IgD-negative memory B cell (primary cell): ENCODE results near the gene DUS3L. TPM values are rescaled to one million over a fixed set of nuclear protein-coding genes. Genes with fewer than 3 reads are reported as not detected.

Experiments used
- H3K27ac Mint-ChIP-seq, 3 donors: one replicate each; pipeline ENCODE4 v1.8.0; 2020 to 2022; ENCODE audit warnings: mild to moderate bottlenecking in 3 of 3, mixed read lengths in 3 of 3, moderate library complexity in 1 of 3
- H3K27me3 Mint-ChIP-seq: one replicate; pipeline ENCODE4 v1.8.0; 2021; ENCODE audit warnings: mixed read lengths
- H3K36me3 Mint-ChIP-seq: one replicate; pipeline ENCODE4 v1.8.0; 2020; ENCODE audit warnings: mild to moderate bottlenecking, mixed read lengths
- H3K4me1 Mint-ChIP-seq, 3 donors: one replicate each; pipeline ENCODE4 v1.8.0; 2020 to 2022; ENCODE audit warnings: mixed read lengths in 3 of 3, mild to moderate bottlenecking in 1 of 3
- H3K4me3 Mint-ChIP-seq, 4 donors: one replicate each; pipeline ENCODE4 v1.8.0; 2020 to 2022; ENCODE audit warnings: mild to moderate bottlenecking in 4 of 4, mixed read lengths in 4 of 4, moderate library complexity in 3 of 4
- H3K9me3 Mint-ChIP-seq, 3 donors: one replicate each; pipeline ENCODE4 v1.8.0; 2020 to 2021; ENCODE audit warnings: mixed read lengths in 3 of 3, mild to moderate bottlenecking in 1 of 3
- polyA plus RNA-seq: library from polyadenylated mRNA; unstranded; fragments of 300-500 nt; fragmentation: Illumina TruSeq; gene quantifications from one replicate; pipeline ENCODE4 v1.2.3, GENCODE V29; 2021

DUS3L gene
- polyA plus RNA-seq, 1 donor from 2014 or later = 35.2 TPM

- Mint-ChIP-seq H3K4me1 (peaks cover 6 to 8% (median 8%) of the 10 kb centered on the region in 3 donors), H3K4me3 (peak overlapping the region; percentile 63 to 93 (median 76)), H3K9me3 (peaks cover 0 to 4% (median 0%) of the 10 kb centered on the region in 3 donors), H3K36me3 (no peaks in the 10 kb centered on the region), H3K27ac (peak overlapping the region; percentile 46 to 90 (median 82)), H3K27me3 (peaks cover 9% of the 10 kb centered on the region)
These were observed 35.8 kb upstream of the DUS3L start for GRCh38 chr19:5826531-5827341.

GRCh38 chr19:5825178-5825577 is 34.2 kb upstream of the DUS3L start:
- Mint-ChIP-seq H3K4me1 (peaks cover 6 to 10% (median 8%) of the 10 kb centered on the region in 3 donors), H3K9me3 (peaks cover 0 to 4% (median 3%) of the 10 kb centered on the region in 3 donors), H3K36me3 (no peaks in the 10 kb centered on the region), H3K4me3 (no peak overlapping the region), H3K27ac (peak overlapping the region in 1 of 3 donors; percentile 82), H3K27me3 (peaks cover 11% of the 10 kb centered on the region)

GRCh38 chr19:5824751-5825150 is 33.8 kb upstream of the DUS3L start:
- Mint-ChIP-seq H3K4me1 (peaks cover 6 to 8% (median 8%) of the 10 kb centered on the region in 3 donors), H3K9me3 (peaks cover 0 to 4% (median 3%) of the 10 kb centered on the region in 3 donors), H3K36me3 (no peaks in the 10 kb centered on the region), H3K4me3 (no peak overlapping the region), H3K27ac (no peak overlapping the region), H3K27me3 (peaks cover 7% of the 10 kb centered on the region)

- Mint-ChIP-seq H3K27me3 (peaks cover 7% of the 10 kb centered on the region), H3K4me3 (no peak overlapping the region), H3K9me3 (peaks cover 0 to 4% (median 3%) of the 10 kb centered on the region in 3 donors), H3K4me1 (peaks cover 6 to 9% (median 8%) of the 10 kb centered on the region in 3 donors), H3K36me3 (no peaks in the 10 kb centered on the region), H3K27ac (no peak overlapping the region)
These were observed 32.8 kb upstream of the DUS3L start for GRCh38 chr19:5823579-5824281.

- Mint-ChIP-seq H3K36me3 (no peaks in the 10 kb centered on the region), H3K27ac (no peak overlapping the region), H3K4me3 (no peak overlapping the region), H3K4me1 (peaks cover 0 to 9% (median 6%) of the 10 kb centered on the region in 3 donors), H3K27me3 (peaks cover 8% of the 10 kb centered on the region), H3K9me3 (peaks cover 0 to 4% (median 3%) of the 10 kb centered on the region in 3 donors)
These were observed 31.4 kb upstream of the DUS3L start for GRCh38 chr19:5822181-5822844.

- Mint-ChIP-seq H3K27ac (no peak overlapping the region), H3K27me3 (peaks cover 8% of the 10 kb centered on the region), H3K36me3 (no peaks in the 10 kb centered on the region), H3K4me3 (peak overlapping the region in 1 of 4 donors; percentile 39), H3K9me3 (peaks cover 0 to 3% (median 2%) of the 10 kb centered on the region in 3 donors), H3K4me1 (peaks cover 0 to 6% (median 2%) of the 10 kb centered on the region in 3 donors)
These were observed 30.7 kb upstream of the DUS3L start for GRCh38 chr19:5821521-5822180.

- no peak overlapping the region for H3K4me3 Mint-ChIP-seq
- H3K36me3 Mint-ChIP-seq = no peaks in the 10 kb centered on the region
- peaks cover 0 to 3% (median 2%) of the 10 kb centered on the region in 3 donors for H3K9me3 Mint-ChIP-seq
- H3K4me1 Mint-ChIP-seq = peaks cover 0 to 5% (median 0%) of the 10 kb centered on the region in 3 donors
- peaks cover 8% of the 10 kb centered on the region for H3K27me3 Mint-ChIP-seq
- H3K27ac Mint-ChIP-seq = no peak overlapping the region
These were observed 29.8 kb upstream of the DUS3L start for GRCh38 chr19:5820785-5821184.

- no peak overlapping the region for H3K4me3 Mint-ChIP-seq
- H3K27ac Mint-ChIP-seq = no peak overlapping the region
- H3K4me1 Mint-ChIP-seq = peaks cover 0 to 5% (median 0%) of the 10 kb centered on the region in 3 donors
- peaks cover 0 to 3% (median 2%) of the 10 kb centered on the region in 3 donors for H3K9me3 Mint-ChIP-seq
- no peaks in the 10 kb centered on the region for H3K36me3 Mint-ChIP-seq
- H3K27me3 Mint-ChIP-seq = peaks cover 8% of the 10 kb centered on the region
These were observed 27.6 kb upstream of the DUS3L start for GRCh38 chr19:5818594-5818993.

- Mint-ChIP-seq H3K27ac (no peak overlapping the region), H3K4me3 (no peak overlapping the region), H3K9me3 (peaks cover 0 to 3% (median 0%) of the 10 kb centered on the region in 3 donors), H3K36me3 (no peaks in the 10 kb centered on the region), H3K4me1 (peaks cover 0 to 4% (median 0%) of the 10 kb centered on the region in 3 donors), H3K27me3 (peaks cover 8% of the 10 kb centered on the region)
These were observed 26.3 kb upstream of the DUS3L start for GRCh38 chr19:5817218-5817617.

- Mint-ChIP-seq H3K9me3 (no peaks in the 10 kb centered on the region), H3K27me3 (peaks cover 4% of the 10 kb centered on the region), H3K4me3 (no peak overlapping the region), H3K36me3 (no peaks in the 10 kb centered on the region), H3K27ac (no peak overlapping the region), H3K4me1 (peaks cover 0 to 1% (median 0%) of the 10 kb centered on the region in 3 donors)
These were observed 23.9 kb upstream of the DUS3L start for GRCh38 chr19:5814852-5815246.

- Mint-ChIP-seq H3K27me3 (peaks cover 4% of the 10 kb centered on the region), H3K27ac (no peak overlapping the region), H3K9me3 (no peaks in the 10 kb centered on the region), H3K4me1 (no peaks in the 10 kb centered on the region), H3K36me3 (no peaks in the 10 kb centered on the region), H3K4me3 (no peak overlapping the region)
These were observed 23.3 kb upstream of the DUS3L start for GRCh38 chr19:5814123-5814851.

- Mint-ChIP-seq H3K4me3 (no peak overlapping the region), H3K27ac (no peak overlapping the region), H3K27me3 (no peaks in the 10 kb centered on the region), H3K36me3 (no peaks in the 10 kb centered on the region), H3K9me3 (no peaks in the 10 kb centered on the region), H3K4me1 (no peaks in the 10 kb centered on the region)
These were observed 20.2 kb upstream of the DUS3L start for GRCh38 chr19:5811117-5811516.

GRCh38 chr19:5809469-5809868 is 18.5 kb upstream of the DUS3L start:
- no peak overlapping the region for H3K4me3 Mint-ChIP-seq
- H3K27me3 Mint-ChIP-seq = peaks cover 3% of the 10 kb centered on the region
- no peaks in the 10 kb centered on the region for H3K9me3 Mint-ChIP-seq
- H3K4me1 Mint-ChIP-seq = no peaks in the 10 kb centered on the region
- no peaks in the 10 kb centered on the region for H3K36me3 Mint-ChIP-seq
- H3K27ac Mint-ChIP-seq = peak overlapping the region in 1 of 3 donors; percentile 56

- H3K27me3 Mint-ChIP-seq = peaks cover 7% of the 10 kb centered on the region
- H3K4me3 Mint-ChIP-seq = no peak overlapping the region
- no peaks in the 10 kb centered on the region for H3K36me3 Mint-ChIP-seq
- H3K27ac Mint-ChIP-seq = peak overlapping the region in 2 of 3 donors; percentile 56 to 81
- no peaks in the 10 kb centered on the region for H3K9me3 Mint-ChIP-seq
- H3K4me1 Mint-ChIP-seq = no peaks in the 10 kb centered on the region
These were observed 18.1 kb upstream of the DUS3L start for GRCh38 chr19:5809053-5809452.
